ENCODE data around the gene CPPED1. TPM values are rescaled to one million over a fixed set of nuclear protein-coding genes. Genes with fewer than 3 reads are reported as not detected.

CPPED1 gene
- total and polyA plus RNA-seq, 2 of the 4 experiments (the other 2 are of a cell fraction), result 5.1 to 6.5 TPM

DNA sequence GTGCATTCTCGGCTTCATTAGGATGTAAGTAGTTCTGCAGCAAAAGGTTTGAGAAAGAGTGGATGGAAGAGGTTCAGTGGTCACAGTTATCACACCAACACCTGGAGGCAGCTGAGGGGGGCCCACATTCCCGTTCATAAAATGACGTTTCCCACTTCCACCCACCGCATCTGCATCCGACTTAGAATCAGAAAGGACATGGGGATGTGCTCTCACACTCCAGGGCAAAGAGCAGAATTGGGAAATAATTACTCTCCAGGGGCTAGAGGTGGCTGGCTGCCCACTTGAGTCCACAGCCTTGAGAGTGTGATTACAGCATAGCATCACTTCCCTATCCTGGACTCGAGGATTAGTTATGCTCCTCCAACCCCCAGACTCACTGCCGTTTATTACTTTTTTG lies 122.0 kb downstream of the CPPED1 start:
- Histone ChIP-seq H2BK15ac (ENCODE audit: low read depth, low read length) (no peak overlapping the region), H2BK120ac (ENCODE audit: low read depth, low read length) (no peak overlapping the region), H3K23ac (ENCODE audit: low read depth, low read length) (no peak overlapping the region), H3K56ac (ENCODE audit: extremely low read depth, insufficient read depth, low read length) (no peak overlapping the region), H4K8ac (ENCODE audit: low read depth in 2 of 2, low read length in 2 of 2) (no peak overlapping the region), H3K4me1 (ENCODE audit: control insufficient read depth, insufficient read depth, low read length) (no peaks in the 10 kb centered on the region), H3K18ac (ENCODE audit: low read depth, low read length) (no peak overlapping the region), H4K91ac (ENCODE audit: insufficient read depth, low read depth, low read length) (no peak overlapping the region), H2BK20ac (ENCODE audit: low read depth, low read length) (no peak overlapping the region), H3K4me3 (ENCODE audit: insufficient read depth, low read depth, low read length) (no peak overlapping the region), H3K9ac (ENCODE audit: low read depth, low read length) (no peak overlapping the region), H3K4ac (ENCODE audit: low read depth, low read length) (no peak overlapping the region), H3K9me3 (ENCODE audit: control insufficient read depth, insufficient read depth, low read length) (no peaks in the 10 kb centered on the region), H2AK9ac (replicated peaks; ENCODE audit: low read depth, low read length, poor library complexity) (peak overlapping the region; percentile 13), H3K27ac (ENCODE audit: insufficient read depth, low read length) (no peak overlapping the region), H3K14ac (replicated peaks; ENCODE audit: low read depth, low read length) (no peak overlapping the region), H4K20me1 (ENCODE audit: insufficient read depth, low read length) (no peaks in the 10 kb centered on the region), H3K4me2 (ENCODE audit: low read depth, low read length) (no peak overlapping the region), H2AK5ac (ENCODE audit: low read depth, low read length) (no peak overlapping the region), H4K5ac (ENCODE audit: low read depth, low read length) (no peak overlapping the region), H2BK5ac (ENCODE audit: low read depth, low read length, poor library complexity, severe bottlenecking) (no peak overlapping the region), H3K9me1 (ENCODE audit: insufficient read depth, low read length) (no peaks in the 10 kb centered on the region), H3K27me3 (ENCODE audit: control insufficient read depth, insufficient read depth, low read length) (no peaks in the 10 kb centered on the region), H3K36me3 (ENCODE audit: control insufficient read depth, insufficient read depth, low read length) (no peaks in the 10 kb centered on the region), H2AFZ (replicated peaks; ENCODE audit: low read length, poor library complexity) (no peak overlapping the region), H3K79me1 (ENCODE audit: low read depth in 1 of 2, low read length in 2 of 2) (no peaks in the 10 kb centered on the region)
- TF ChIP-seq CEBPB (IDR thresholded peaks at IDR 0.05; ENCODE audit: low read depth, low read length) (no peak), USF2 (IDR thresholded peaks at IDR 0.05; ENCODE audit: low read depth, low read length) (no peak), FOS (IDR thresholded peaks at IDR 0.05; ENCODE audit: low read depth, low read length) (no peak), MAZ (IDR thresholded peaks at IDR 0.05; ENCODE audit: borderline replicate concordance, low read depth, low read length) (no peak), POLR2A (IDR thresholded peaks at IDR 0.05; ENCODE audit: low read depth, low read length) (no peak), CHD1 (IDR thresholded peaks at IDR 0.05; ENCODE audit: low read depth, low read length) (no peak), MXI1 (IDR thresholded peaks at IDR 0.05; ENCODE audit: borderline replicate concordance, low read depth, low read length) (no peak), RCOR1 (IDR thresholded peaks at IDR 0.05; ENCODE audit: insufficient replicate concordance, low read length) (no peak), SMC3 (IDR thresholded peaks at IDR 0.05; ENCODE audit: low read depth, low read length) (no peak), NFE2L2 (IDR thresholded peaks at IDR 0.05; ENCODE audit: low read depth, low read length) (no peak), MAFK (IDR thresholded peaks at IDR 0.05; ENCODE audit: low read depth, low read length) (no peak), RAD21 (IDR thresholded peaks at IDR 0.05; ENCODE audit: low read length) (no peak), BHLHE40 (IDR thresholded peaks at IDR 0.05; ENCODE audit: low read depth, low read length) (no peak)
- TF ChIP-seq, protein P1, sequence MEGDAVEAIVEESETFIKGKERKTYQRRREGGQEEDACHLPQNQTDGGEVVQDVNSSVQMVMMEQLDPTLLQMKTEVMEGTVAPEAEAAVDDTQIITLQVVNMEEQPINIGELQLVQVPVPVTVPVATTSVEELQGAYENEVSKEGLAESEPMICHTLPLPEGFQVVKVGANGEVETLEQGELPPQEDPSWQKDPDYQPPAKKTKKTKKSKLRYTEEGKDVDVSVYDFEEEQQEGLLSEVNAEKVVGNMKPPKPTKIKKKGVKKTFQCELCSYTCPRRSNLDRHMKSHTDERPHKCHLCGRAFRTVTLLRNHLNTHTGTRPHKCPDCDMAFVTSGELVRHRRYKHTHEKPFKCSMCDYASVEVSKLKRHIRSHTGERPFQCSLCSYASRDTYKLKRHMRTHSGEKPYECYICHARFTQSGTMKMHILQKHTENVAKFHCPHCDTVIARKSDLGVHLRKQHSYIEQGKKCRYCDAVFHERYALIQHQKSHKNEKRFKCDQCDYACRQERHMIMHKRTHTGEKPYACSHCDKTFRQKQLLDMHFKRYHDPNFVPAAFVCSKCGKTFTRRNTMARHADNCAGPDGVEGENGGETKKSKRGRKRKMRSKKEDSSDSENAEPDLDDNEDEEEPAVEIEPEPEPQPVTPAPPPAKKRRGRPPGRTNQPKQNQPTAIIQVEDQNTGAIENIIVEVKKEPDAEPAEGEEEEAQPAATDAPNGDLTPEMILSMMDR (conservative IDR thresholded peaks at IDR 0.05; ENCODE audit: low read depth, low read length), result no peak
- intact Hi-C loops (cut with micrococcal nuclease) (no loop called here), dilution Hi-C loops (cut with HindIII; ENCODE audit: low sequenced_read_pairs, unreplicated experiment) (no loop called here), in situ Hi-C loops (cut with MboI; ENCODE audit: low sequenced_read_pairs) (no loop called here)
- DNase-seq (no peak), ATAC-seq (ENCODE audit: low read depth) (no peak)
- WGBS, 2 experiments (ENCODE audit: extremely low coverage in 2 of 2, insufficient read length in 1 of 2), result no CpG with 5 or more reads among the region's 7 CpGs
- POLR2A ChIA-PET (ENCODE audit: unreplicated experiment), result no interaction called here
- BruUV-seq (replicated peaks), result no TSS peak
- CTCF ChIA-PET, result no interaction called here

Measured in IMR-90 (cell line).